A172 (cell line): ENCODE data around the gene DPF3. TPM values are rescaled to one million over a fixed set of nuclear protein-coding genes. Genes with fewer than 3 reads are reported as not detected.

ENCODE experiments used
- DNase-seq: peaks from one replicate; pipeline ENCODE4 v3.0.0-alpha.2; 2015; ENCODE audit warnings: low spot score
- total RNA-seq: library from RNA; depleted of rRNA; stranded (reverse); fragments of >200 nt; shearing (Covaris generic); gene quantifications from 2 replicates; pipeline ENCODE4 v1.2.3, GENCODE V29; 2014

Gene DPF3
- total RNA-seq, 1 experiment from 2014 or later = 3.2 TPM

DNA sequence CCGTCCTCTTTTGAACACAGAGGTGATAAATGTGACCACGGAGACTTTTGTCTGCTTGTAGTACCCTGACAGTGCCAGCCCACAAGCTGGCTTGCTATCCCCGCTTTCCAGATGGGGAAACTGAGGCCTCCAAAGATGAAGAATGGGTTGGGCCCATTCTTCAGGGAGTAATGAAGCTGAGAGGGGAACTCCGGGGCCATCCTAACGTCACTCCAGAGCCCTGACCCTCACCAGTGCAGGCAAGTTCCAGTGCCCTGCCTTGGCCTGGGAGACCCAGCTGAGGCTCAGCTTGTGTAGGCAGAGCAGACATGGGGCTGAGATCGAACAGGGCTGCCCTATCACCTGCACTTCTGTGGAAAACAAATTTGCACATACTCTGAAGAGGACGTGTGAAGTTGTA is 277.1 kb downstream of the DPF3 start:
- no peak for DNase-seq

DNA sequence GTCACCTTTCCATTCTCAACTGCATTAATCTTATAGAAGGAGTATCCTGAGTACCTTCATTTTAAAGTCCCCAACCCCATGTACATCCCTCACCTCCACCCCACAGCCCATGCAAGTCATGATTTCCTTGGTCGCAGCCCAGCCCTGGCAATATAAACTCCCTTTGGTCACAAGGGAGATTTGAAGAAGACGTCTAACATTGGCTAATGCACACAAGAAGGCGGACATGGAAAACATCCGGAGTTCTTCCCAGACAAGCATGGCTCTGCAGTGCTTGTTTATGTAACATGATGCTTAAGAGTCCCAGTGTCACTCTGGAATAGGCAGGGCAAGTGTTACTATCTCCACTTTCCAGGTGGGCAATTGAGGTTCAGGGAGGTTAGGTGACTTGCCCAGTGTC is 277.6 kb downstream of the DPF3 start:
- no peak for DNase-seq

DNA sequence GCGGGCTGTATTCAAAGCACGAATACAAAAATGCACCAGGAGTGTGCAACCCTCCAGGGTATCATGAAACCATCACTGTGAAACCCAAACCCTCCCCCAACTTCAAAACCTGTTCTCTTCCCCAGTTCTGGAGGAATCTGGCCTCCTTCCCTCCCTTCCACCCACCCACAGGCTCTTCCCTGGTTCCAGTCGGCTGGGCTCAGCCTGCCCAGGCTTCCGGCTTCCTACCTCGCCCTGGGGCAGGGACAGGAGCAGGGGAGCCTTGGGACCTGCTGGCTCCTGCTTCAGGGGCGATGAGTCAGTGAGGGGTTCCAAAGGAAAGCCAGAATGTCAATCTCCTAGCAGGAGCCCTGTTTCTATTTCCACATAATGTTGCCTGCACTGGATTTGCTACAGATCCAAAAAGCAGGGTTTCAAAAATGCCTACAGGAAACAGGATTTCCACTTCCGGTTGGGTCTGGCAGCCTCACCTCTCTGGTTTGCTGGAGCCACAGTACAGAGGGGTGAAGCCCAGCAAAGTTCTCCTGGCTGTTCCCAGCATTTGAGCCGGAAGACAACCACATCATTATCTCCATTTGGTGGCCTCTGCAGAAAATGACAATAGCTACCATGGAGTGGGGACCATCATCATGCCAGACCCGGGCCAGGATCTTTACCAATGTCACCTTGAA is 278.3 kb downstream of the DPF3 start:
- peak; percentile 68 for DNase-seq

DNA sequence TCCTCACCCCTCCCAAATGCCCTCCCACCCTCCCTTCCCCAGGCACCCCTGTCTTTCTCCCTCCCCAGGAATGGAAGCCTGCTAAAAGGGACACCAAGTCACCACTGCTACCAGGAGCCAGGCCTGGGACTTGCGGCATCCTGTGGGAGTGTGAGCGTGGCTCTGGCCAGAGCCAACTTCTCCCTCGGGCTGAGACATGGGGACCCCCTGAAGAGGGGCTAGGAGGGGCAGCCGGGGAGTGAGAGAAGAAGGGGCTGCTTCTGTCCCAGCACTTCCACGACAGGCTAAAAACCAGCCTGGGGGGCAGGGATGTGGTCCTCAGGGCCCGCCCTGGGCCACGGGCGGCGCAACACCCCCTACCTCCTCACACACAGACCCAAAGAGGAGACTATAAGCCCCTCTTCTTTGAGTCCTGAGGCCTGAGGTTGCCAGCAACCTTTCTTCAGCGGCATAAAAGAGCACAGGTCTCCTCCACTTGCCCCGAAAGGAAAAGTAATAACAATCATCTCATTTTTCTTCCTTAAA is 278.9 kb downstream of the DPF3 start:
- DNase-seq = no peak

DNA sequence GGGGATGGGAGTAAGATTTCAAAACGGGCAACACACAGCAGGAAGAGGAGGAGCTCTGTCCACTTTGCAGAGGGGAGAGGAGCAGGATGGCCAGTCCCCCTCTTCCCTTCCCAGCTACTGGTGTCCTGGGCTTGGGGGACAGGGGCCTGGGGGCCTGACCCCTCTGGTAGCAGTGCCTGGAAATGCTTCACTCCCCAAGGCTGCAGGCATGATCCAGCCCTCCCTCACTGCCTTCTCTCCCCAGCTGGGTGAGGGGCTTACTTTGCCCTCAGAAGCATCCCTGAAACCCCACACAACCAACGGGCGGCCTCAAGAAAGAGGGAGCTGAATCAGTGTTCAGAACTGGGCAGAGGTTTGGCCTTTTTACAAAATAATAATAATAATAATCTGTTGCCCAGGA is 279.5 kb downstream of the DPF3 start:
- no peak for DNase-seq

DNA sequence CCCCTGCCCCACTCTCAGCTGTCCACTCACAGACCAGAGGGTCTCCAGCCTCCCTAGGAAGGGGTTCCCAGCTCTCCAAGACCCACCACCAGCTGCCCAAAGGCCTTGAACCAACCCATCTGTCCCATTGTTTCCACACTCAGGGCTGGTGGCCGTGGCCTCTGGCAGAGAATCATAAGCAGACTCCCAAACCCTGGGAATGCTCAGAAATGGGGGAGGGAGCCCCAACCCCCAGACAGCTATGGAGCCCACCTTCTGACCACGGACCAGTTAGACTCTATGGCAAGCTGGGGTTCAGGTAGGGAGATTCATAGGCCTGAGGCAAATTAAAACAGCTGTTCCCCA is 280.0 kb downstream of the DPF3 start:
- no peak for DNase-seq

DNA sequence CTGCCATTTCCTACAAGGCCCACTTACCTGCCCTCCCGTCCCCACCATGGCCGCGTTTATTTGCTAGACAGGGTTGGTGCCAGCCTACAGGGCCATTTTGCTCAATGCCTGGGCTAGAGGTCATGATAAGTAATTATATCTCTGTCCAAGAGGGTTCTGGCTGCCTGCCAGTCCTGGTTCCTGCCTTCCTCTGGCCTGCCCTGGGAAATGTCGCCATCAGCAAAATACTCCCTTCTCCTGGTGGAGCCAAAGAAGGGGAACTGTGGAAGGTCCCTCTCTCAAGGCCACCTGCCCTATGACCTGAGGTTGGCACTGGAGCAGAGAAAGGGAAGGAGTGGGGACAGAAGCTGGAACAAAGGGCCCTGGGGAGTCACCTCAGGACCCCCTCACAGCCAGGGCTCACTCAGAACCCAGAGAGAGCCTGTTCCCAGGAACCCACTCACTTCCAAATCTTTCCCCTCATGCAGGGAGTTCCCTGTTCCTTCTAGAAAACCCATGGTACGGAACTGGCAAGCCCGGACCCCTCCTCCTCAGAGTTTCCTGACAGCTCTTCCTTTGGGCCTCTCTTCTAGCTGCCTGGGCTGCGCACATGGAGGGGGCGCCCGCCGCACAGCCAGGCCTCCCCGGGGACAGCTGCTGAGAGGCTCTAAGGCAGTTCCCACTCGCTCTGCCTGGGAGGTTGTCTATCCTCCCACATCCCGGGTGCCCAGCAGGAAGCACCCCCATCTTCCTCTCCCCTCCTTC is 280.5 kb downstream of the DPF3 start:
- DNase-seq = peak; percentile 66

DNA sequence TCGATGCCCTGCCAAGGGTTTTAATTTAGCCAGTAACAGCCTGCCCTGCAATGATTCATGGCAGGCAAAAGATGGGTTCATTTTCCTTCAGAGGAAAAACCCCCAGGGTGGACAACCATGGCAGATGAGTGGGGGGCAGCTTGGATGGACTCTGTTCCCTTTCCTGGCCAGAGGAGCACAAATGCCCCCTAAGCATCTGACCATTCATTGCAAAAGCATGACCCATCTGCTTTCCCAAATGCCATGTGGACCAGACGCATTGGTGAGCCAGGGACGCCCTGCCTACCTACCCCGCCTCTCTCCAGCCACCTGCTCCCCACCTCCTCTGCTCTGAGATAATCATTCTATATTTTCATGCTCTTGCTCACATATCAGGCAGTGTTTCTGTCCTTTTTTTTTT is 281.9 kb downstream of the DPF3 start:
- DNase-seq = no peak

DNA sequence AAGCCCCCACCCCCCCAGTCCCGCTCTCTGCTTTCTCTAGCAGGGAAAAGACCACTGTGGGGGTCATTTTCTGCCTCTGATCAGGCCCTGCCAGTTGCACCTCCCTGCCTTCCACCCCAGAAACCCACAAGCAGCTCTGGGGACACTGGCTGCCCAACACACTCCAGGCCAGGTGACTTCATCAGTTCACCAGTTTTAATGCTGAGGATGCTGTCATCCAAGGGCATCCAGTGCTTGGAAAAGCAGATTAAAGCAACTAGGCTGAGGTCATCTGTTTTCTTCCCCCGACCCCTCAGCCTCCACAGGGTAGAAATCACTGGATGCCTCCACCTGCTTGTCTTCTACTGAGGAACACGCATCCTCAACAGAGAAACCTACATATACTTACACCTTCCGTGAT is 282.4 kb downstream of the DPF3 start:
- DNase-seq = no peak

DNA sequence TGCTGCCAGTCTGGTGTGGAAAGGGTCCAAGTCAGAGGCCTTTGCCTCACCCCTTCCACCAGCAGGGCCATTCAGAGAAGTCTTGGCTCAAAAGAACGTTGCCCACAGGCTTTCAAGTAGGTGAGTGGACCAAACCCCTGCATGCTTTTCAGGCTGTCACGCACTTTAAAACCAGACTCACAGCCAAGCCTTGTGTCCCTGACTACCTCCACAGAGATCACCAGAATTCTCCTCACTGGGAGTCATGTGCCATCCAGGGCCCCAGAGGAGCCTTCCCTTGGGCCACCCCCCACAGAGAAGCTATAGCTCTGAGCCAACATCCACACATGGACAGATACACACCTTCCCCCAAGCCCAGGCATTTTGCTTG is 283.1 kb downstream of the DPF3 start:
- no peak for DNase-seq

DNA sequence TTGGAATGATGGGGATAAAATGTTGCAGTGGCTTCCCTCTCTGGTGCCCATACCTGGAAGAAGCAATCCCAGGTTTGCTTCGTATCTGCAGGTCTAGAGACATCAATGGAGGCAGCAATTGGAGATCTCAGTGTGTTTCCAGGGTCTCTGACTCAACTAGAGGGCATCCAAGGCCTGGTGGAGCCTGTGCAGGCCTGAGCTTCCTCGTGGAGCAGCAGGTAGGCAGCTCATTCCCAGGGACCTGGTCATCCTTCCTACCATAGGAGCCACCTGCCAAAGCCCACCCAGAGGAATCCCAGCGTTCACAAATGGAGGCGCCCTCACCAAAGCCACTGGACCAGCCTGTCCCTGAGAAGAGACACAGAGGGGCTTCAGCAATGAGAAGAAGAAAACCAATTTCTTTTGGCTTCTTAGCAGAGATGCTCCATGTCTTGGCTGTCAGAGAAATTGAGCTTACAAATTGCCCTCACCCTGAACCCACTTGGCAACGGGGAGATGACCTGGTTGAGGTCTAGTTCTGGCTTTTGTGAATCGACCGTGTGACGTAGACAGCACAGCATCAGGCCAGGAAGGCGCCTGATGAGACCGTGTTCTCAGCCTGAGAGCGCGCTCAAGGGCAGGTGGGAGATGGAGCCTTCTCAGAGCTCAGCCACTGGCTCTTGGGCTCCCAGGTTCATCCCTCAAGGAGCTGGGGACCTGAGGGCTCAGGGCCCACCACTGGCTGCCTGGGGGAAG is 283.6 kb downstream of the DPF3 start:
- DNase-seq = no peak

DNA sequence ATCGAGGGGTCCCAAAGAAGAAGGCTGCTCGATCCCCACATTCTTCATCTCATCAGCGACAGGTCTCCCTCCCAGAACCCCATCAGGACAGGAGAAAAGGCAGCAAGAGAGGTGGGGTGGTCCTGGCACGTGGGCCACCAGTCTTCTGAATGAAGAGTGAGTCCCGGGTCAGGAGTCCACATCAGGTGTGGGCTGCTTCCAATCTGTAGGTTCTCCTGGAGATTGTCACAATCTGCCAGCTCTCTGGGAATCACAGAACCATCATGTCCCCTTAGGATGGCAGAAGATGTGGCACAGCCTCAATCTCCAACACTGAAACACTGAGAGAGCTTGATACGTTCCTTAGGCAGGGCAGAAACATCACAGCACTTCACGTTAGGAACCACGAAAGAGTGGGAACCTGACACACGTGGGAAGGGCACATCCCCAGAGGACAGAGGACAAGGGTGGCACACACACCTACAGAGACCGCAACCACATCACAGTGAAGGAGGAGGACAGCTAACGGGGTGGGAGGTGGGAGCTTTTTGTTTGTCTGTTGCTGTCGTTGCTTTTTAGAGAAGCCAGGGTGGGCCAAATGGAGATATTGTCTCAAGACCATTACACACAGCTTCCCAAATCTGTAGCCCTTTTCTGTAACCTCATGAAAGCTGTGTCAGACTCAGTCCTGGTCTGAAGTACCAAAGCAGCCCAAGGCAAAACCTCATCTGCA is 284.5 kb downstream of the DPF3 start:
- DNase-seq = no peak

DNA sequence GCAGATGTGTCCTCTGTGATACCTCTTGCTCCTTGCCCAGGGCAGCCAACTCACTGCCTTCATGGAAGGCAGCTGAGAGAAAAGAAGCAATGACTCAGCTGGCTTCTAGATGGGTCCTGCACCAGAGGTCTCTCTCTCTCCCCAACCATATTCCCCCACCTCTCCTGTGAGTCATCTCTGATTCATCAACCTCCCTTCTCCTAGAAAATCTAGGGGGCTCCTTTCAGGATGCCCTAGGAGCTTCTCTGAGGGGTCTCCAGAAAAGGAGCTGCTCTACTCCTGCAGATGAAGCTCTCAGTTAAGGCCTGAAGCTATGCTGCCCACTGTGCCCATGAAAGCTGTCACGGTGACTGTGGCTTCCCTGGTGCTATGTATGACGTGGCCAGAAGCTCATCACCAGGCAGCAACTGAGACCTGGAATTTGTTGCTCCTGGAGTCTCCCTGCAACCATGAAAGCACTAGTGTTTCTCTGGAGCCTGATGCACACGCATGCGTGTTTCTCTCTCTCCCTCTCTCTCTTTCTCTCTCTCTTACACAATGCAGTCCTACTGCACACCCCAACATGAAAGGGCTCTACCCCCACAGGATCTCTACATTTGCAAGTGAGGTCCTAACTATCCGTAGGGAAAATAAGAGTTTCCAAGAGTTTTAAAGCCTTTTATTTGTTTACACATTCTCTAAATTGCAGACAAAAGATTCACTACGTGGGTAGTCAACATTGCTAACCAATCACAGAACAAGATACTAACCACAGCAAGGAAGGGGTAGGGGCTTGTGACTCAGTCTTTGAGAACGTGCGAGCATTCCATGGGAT is 285.3 kb downstream of the DPF3 start:
- DNase-seq = peak; percentile 97

DNA sequence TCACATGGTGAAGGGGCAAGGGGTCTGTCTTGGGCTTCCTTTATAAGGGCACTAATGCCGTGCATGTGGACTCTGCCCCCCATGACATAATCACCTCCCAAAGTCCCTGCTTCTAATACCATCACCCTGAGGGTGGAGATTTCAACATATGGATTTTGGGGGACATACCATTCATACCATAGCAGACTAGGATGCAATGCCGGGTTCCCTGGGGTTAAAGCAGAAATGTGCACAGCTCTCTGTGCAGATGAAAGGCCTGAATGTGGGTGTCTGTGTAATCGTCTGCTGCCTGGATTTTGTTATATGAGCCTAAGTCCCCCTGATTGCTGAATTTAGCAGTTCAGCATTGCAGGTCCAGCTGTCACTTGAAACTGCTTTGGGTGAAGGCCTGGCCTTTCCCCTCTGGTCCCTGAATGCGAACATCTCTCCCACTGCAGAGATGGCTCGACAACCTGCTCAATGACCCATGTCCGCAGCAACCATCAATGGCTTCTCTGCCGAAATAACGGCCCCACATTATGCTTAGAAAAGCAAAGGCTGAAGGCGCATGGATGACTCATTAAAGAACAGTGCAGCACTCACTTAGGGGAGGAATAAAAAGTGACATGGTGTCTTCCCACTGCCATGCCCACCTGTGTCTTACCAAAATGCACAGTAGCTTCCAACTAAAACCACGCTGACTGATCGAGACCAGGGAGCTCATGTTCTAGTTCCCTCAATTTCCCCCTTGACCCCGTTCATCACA is 286.3 kb downstream of the DPF3 start:
- peak; percentile 55 for DNase-seq

DNA sequence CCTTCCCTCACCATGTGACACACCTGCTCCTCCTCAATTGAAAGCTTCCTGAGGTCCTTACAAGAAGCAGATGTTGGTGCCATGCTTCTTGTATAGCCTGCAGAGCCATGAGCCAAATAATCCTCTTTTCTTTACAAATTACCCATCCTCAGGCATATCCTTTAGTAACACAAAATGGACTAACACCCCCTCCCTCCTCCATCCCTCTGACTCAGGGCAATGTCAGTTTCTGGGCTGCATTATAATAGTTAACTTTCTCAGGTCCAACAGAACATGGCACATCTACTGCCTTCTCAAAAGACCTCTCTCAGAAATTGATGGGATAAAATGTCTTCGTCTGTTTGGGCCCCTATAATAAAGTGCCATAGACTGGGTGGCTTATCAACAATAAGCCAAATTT is 287.0 kb downstream of the DPF3 start:
- no peak for DNase-seq

DNA sequence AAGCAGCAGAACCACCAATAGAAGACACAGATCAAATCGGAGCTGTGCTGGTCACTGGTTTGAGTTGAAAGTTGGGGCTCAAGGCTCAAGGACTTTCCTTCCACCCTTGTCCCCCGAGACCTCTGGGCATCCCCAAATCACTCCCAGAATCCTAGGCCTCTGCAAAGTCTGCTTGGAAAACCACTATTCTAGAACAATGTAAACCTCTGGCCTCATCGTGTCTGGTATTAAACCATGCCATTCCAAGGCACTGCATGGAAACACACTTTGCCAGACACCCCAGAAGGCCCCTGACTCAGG is 288.0 kb downstream of the DPF3 start:
- DNase-seq = no peak

DNA sequence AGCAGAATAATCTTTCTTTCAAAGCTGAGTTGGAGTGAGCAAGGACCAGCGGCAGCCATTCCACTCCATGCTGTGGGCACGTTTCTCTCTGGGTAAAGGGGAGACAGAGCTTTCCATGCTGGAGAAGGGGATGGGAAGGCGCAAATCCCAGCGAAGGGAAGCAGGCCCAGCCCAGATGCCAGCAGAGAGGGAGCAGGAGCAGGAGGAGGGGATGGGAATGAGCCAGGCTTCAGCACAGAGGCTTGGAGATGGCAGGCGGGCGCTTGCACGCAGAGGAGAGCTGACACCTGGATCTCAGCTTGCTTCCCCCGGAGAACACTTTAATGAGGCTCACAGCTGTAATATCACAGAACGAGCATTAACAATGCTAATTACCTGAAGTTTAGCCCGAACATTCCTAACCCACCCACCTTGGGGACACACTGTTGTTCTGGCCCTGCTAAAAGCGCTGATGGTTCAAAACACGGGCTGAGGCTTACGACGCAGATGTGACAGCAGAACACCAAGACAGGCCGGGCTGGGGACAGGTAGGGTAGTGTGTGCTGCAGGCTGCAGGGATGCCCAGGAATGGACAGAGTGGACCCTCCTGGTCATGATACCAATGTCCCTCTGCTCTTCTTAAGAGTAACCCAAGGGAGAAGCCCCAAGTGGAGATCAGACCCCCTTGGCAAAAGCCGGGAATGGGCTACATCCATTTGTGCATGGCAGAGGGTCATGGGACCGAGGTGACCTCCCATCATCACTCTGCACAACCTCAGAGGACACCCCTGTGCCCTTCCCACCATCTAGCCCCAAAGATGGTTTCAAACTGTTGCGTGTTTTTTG is 288.6 kb downstream of the DPF3 start:
- DNase-seq = no peak

DNA sequence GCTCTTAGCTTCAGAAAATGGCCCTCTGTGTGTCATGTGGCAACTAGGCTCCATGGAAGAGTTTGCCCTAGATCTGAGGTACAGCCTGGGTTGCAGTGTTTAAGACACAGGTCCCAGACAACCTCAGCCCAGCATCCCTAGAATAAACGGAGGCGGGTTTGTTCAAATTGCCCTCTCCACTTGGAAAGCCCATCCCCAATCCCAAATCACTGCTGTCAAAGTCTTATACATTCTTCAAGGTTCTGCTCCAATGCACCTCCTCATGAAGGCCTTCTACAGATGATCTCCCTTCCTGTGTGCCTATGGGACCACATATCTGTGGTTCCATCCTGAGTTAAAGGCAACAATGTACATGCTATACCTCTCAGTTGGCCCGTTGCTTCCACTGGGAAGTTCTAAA is 289.8 kb downstream of the DPF3 start:
- DNase-seq = no peak

DNA sequence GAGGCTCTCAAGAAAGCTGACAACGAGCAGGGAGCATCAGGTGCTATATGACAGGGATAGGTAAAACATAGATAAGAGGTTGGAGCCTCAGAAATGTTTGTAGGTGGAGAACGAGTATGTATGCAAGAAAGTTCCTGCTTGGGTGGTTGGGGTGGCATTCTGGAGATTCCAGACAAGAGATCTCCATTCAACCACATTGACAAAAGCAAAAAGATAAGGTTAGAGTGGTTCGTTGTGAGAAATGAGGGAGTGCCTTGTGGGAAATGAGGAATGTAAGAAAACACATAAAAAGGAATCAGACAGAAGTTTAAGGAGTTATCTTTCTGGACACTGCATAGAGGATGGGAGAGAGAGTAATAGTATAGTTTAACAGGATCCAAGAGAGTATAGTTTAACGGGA is 290.3 kb downstream of the DPF3 start:
- peak; percentile 31 for DNase-seq
